Left forelimb (tissue), 1 donor: ENCODE data around the gene HHIPL2.

Source experiments
- DNase-seq: peaks from one replicate; pipeline ENCODE4 v3.0.0-alpha.2; 2018; ENCODE audit warnings: low spot score

The HHIPL2 gene

DNA sequence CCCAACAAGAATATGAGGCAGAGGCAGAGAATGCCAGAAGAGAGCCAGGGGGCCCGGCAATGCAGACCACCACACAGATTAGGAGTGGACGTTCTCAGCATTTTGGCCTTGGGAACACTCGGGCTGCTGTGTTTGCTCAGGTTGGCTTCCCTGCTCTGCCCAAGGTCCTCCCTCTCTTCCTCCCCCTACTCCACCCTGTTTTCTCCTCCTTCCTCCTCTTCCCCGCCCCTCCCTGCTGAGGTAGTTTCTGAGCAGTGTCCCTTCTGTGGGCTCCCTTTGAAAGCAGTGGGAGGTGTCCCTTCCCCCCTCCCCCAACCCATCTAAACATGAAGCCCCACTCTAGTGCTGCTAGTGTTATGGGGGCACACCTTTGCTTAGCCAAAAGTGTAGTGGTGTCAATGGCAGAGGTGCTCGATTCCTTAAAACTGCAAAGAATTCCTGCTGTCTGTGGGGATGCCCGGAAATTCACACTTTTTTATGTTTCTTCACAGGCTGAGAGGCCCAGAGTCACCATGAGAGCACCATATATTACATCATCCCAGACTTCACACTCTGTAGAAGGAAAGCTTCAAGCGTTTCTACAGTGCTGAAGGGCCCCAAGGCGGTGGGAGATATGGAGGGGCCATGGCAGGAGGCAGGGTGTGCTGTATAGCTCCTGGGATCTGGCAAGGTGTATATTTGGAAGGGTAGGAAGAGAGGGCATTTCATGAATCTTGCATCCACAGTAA, at the start of gene HHIPL2:
Gene HHIPL2 (minus strand): TSS at position 161 of the 728 bp plus-strand sequence. CDS start 60 bp downstream, at position 101.
- no peak for DNase-seq

DNA sequence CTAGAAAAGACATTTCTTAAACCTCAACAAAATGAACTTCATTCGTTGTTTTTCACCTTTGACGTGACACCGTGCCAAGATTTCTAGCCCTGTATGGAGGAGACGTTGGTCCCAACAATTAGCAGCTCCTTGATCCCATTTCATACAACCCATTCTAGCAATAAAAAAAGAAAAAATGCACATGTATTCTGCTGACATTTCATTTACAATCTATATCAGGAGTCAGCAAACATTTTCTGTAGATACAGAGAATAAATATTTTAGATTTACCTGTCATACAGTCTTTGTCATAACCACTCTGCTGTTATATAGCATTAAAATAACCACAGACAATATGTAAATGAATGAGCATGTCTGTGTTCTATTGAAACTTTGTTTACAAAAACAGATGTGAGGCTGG, 48.8 kb upstream of the HHIPL2 start:
- no peak for DNase-seq

DNA sequence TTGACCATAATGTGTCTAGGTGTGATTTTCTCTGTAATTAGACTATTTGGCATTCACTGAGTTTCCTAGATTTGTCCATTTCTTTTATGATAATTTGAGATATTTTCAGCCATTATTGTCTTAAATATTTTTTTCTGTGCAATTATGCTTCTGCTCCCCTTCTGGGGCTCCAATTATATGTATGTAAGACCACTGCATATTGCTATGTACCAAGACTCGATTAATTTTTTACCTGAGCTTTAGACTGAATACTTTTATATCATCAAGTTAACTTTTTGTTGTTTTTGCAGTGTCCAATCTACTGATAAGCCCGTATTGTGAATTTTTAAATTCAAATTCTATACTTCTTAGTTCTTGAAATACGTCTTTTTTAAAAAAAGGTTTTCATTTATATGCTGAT, 46.9 kb upstream of the HHIPL2 start:
- DNase-seq, result no peak

- no peak for DNase-seq
Observed at GRCh38 chr1:222592171-222592570, 44.3 kb upstream of the HHIPL2 start.

- DNase-seq, result peak; percentile 93
Observed at GRCh38 chr1:222589462-222590302, 41.8 kb upstream of the HHIPL2 start, which contains the start of gene TAF1A. Gene TAF1A, minus strand, starts transcription at chr1:222589933.

GRCh38 chr1:222588135-222588534, 40.2 kb upstream of the HHIPL2 start:
- no peak for DNase-seq

DNA sequence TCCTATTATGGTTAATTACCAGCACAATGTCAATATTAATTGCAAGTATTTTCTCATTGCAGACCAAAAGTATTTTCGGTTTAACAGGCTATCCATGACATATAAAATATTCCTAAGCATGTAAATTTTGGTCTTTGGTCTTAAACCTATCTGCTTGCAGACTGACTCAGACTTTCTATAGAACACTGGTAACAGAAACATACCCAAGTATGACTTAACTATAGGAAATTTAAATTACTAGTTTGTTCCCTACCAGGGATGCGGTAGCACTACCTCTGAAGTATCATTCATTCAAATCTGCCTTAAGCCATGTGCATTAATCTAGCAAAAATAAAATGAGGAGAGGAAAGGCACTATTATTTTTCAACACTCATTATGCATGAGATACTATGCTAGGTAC, 38.9 kb upstream of the HHIPL2 start:
- DNase-seq, result no peak

GRCh38 chr1:222583079-222583478, 35.2 kb upstream of the HHIPL2 start:
- no peak for DNase-seq

DNA sequence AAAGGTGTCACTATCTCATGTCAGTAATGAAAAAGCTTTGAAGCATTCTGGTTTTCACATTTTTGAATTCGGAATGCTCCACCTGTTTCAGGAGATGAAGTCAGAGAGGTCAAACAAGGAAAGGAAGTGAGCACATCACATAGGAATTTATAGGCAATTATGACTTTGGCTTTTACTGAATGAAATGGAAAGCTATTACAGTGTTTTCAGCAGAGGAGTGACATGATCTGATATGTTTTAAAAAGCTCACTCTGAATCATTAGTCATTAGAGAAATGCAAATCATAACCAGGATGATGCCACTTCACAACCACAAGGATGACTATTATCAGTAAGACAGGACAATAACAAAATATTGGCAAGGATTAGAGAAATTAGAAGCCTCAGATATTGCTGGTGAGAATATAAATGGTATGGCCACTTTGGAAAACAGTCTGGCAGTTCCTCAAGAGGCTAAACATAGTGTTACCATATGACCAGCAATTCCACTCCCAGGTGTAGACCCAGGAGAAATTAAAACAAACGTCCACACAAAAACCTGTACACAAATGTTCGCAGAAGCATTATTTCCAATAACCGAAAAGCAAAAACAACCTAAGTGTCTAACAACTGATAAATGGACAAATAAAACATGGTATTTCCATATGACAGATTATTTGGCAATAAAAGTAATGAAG, 34.3 kb upstream of the HHIPL2 start:
- no peak for DNase-seq

DNA sequence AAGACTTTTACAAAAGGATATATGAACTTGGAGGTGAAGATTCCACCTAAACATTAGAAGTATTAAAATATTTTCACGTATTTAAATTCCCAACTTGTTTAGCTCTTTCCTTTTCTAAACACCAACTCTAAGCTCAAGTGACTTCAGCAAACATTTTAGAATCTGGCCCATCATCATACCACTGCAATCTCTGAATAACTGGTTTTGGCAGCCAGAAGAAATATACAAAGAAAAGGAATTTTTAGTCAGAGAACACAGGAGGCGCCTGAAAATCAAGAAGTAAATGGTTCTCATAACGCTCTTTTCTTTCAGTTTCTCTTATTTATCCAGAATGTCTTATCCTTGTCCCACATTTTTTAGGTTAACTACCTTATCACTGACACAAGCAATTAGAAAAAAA, 31.4 kb upstream of the HHIPL2 start:
- no peak for DNase-seq

DNA sequence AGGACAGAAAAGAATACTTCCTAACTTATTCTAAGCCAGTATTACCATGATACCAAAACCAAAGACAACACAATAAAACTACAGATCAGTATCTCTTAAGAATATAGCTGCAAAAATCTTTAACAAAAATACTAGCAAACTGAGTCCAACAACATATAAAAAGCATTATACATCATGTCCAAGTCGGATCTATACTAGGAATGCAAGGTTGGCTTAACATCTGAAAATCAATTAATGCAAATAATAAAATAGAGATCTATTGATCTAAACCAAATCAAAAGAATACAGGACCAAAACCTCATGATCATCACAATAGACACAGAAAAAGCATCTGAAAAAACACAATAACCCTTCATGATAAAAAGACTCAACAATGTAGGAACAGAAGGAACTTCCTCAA, 22.9 kb upstream of the HHIPL2 start:
- DNase-seq, result no peak

GRCh38 chr1:222561656-222562055, 13.8 kb upstream of the HHIPL2 start:
- DNase-seq, result no peak

- no peak for DNase-seq
Observed at GRCh38 chr1:222557574-222557973, 9.7 kb upstream of the HHIPL2 start.

DNA sequence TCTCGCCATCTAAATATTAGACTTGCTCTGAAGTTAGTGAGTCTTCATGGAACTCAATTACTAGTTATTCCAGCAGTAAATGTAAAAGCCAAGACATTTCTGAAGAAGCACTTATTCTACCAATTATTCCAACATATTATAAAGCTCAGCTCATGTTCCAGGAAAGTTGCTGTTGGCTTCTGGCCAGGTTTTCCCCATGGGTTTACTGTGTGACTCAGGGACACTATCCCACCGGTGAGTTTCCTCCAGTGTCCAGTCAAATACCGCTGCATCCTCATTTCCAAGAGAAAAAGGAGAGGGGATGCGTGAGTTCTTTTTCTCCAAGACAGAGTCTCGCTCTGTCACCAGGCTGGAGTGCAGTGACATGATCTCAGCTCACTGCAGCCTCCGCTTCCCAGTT, 9.2 kb upstream of the HHIPL2 start:
- DNase-seq, result no peak

GRCh38 chr1:222555992-222556615, 8.2 kb upstream of the HHIPL2 start:
- DNase-seq, result no peak

- DNase-seq, result no peak
Observed at GRCh38 chr1:222554177-222554576, 6.3 kb upstream of the HHIPL2 start.

DNA sequence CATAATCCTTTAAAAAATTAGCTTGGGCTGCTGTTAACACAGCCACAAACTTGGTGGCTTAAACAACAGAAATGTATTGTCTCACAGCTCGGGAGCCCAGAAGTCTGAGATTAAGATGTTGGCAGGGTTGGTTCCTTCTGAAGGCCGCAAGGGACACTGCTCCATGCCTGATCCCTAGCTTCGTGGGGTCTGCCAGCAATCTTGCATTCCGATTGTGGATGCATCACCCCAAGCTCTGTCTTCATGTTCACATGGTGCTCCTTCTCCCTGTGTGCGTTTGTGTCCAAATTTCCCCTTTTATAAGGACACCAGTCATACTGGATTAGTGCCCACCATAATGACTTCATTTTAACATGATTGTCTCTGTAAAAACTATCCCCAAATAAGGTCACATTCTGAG, 5.0 kb upstream of the HHIPL2 start:
- no peak for DNase-seq

- no peak for DNase-seq
Observed at GRCh38 chr1:222547260-222547614, 667 bp downstream of the HHIPL2 start.

- DNase-seq, result no peak
Observed at GRCh38 chr1:222546548-222547259, 1.2 kb downstream of the HHIPL2 start.

GRCh38 chr1:222546091-222546490, 1.8 kb downstream of the HHIPL2 start:
- DNase-seq, result no peak

- DNase-seq, result no peak
Observed at GRCh38 chr1:222543817-222544216, 4.1 kb downstream of the HHIPL2 start.

DNA sequence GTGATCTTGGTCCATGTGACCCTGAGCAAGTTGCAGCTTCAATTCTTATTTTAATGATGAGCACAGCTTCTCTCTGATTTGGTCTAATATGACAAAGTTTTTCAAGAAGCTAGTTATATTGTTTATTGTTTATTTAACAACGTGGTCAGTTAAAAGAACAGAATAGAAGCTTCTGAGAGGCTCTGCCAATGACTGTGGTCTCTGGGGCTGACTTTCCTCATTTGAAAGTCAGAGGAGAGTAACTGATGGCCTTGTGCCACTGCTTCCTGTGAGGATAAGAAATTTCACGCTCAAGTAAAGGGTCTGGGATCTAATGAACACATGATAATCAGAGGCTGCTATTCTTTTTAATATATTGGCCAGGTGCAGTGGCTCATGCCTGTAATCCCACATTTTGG, 7.3 kb downstream of the HHIPL2 start:
- DNase-seq, result no peak
